HK-2 (cell line): ENCODE measurements around the gene RAB34.
A peak's percentile ranks its signal among the peaks of the same experiment; 100 is the strongest.
"Not testable (repeated sequence)": the region's sequence is repeated elsewhere in the genome, so short reads cannot be mapped to it uniquely, and the experiment has no call there.

Source experiments
- DNase-seq: peaks from one replicate; pipeline ENCODE4 v3.0.0-alpha.2; 2018; ENCODE audit not compliant: unreplicated experiment

RAB34 gene

DNA sequence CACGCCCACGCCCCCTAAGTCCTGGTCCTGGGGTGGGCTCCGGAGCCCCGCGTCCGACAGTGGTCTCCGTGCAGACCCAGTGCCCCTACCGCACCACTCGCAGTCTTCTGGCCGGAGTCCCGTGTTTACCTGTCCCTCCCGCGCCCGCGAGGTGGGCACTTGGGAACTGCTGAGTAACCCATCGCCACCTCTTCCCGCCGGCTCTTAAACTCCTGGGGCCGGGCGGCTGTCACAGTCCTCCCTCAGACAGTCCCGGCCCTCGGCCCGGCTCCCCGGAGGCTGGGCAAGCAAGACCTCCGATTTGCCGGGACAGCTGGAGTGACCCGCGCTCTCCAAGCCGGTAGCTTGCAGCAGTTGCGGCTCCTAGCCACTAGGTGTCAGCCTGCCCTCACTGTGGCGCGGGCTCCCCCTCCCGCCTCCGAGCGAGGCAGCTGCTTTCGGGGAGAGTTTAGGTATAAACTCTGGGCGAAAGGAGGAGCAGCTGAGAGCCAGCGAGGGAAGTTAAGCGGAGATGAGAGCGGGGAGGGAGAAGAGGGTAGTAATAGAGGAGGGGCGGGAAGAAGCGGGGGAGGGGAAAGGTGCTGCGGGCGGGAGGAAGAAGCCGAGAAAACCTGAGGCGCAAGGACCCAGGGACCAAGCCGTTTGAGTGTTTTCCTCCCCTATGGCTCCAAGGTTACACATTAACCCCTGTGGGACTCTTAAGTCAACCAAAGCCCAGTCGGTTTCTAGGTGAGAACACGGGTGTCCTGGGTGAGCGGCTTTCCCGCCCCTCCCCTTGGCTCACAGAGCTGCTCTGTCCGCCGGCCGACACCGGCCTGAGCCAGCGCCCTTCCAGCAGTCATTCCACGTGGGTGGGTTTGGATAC lies 9.2 kb upstream of the RAB34 start:
- DNase-seq, result peak; percentile 97

DNA sequence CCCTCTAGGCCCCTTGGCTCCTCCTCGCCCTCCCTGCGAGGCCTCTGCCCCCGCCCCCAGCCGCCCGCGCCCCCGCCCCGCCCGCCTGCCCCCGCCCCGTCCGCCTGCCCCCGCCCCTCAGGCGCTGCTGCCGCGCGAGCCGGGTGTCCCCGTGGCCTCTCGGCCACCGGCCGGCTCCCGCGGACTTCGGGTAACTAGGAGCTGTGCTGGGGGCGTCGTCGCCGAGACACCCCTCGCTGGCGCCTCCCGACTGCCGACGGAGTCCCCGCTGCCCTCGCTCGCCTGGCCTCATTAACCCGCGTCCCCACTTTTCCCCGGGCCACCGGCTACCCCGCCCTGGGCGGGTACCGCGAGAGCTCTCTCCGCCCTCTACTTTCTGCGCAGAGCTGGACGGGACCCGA lies 8.6 kb upstream of the RAB34 start, which contains the start of gene TLCD1:
TSS of gene TLCD1 (minus strand) at position 8 of the 401 bp plus-strand sequence. CDS start 136 bp downstream, outside the sequence.
- DNase-seq, result peak; percentile 80

DNA sequence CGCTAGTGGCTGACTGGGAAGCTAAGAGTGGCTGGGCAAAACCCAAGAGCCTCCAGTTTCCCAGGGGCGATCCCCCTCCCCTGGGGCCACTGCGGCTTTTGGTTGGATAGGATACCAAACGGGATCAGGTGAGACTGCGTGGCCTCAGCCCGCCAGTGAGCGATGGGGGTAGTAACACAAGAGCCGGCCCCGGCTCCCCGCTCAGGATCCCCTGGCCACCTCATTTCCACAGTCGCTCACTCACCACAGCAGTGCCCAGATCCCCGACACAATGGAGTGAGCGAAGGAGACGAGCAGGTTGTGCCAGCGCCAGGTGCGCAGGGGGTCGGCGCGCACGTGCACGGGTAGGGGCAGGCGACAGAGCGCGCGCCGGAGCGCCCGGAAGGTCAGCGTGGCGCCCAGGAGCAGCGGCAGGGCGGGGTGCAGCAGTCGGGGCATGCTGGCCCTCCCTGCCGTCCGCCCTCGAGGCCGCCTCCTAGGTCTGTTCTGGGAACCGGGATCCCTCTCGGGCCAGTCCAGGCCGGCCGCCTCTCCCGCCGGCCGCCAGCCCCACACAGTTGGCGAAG lies 8.1 kb upstream of the RAB34 start:
- DNase-seq, result peak; percentile 87

DNA sequence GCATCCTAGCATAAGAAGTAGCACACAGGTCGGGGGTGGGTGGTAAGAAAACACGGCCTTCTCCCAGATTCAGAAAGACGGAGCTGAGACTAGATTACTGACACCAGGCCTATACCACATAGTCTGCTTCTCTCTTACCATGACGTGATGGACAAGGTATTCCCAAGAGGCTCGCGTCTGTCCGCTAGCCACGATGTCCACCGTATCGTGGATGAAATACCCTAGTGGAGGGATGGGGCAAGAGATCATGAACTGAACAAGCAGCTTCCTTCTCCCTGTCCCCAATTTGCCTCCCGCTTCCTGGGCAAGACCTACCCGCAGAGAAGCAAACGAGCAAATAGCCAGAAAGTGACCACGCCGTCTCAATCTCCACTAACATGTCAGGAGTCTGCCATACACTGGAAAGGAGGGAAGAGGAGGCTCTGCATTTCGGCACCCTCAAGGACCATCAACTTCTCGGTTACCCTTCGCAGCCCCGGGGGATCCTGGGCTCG lies 7.5 kb upstream of the RAB34 start:
- DNase-seq, result peak; percentile 74

DNA sequence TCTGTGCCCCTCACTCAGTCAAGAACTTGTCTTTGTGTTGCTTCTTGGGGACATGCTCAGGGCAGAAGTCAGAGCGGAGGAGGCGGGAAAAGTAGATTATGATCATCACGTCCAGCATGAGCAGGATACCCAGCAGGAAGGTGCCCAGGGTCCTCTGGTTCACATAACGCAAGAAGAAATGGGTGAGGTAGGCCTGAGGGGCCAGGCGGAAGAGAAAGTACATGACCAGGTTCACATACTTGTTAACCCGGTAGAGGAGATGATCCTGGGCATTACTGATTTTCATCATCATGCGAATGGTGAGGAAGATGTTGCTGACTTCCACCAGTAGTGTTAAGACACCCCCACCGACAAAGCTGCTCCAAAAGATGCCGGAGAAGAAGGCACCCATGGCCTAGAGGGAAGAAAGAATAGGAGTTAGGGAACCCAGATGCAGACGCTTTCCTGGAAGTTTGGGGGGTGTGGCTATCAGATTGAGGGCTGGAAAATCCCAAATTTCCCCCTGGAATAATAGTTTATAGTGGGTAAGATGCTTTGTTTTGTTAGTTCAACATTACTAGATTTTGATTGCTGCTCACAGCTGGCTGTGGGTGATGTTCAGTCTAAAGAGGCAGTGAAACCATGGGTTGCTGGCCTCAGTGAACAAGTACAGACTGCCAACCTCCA lies 7.0 kb upstream of the RAB34 start:
- DNase-seq, result no peak

DNA sequence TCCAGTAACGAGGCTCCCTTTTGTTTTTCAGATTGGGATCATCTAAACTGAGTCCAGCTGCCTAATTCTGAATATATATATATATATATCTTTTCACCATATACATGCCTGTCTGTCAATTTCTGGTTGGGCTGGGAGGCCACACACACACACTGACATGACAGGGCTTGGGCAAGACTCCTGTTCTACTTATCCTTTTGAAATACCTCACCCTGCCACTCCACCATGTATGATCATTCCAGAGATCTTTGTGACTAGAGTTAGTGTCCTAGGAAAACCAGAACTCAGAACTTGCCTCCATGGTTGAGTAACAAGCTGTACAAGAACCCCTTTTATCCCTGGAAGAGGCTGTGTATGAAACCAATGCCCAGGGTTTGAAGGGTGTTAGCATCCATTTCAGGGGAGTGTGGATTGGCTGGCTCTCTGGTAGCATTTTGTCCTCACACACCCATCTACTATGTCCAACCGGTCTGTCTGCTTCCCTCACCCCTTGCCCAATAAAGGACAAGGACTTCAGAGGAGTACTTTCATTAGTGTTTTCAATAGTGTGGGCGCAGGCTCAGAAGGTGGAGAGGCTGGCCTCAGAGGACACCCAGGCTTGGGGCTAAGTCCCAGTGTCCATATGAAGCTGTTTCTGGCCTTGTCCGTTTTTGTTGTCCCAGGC lies 6.3 kb upstream of the RAB34 start:
- not testable (repeated sequence) for DNase-seq

DNA sequence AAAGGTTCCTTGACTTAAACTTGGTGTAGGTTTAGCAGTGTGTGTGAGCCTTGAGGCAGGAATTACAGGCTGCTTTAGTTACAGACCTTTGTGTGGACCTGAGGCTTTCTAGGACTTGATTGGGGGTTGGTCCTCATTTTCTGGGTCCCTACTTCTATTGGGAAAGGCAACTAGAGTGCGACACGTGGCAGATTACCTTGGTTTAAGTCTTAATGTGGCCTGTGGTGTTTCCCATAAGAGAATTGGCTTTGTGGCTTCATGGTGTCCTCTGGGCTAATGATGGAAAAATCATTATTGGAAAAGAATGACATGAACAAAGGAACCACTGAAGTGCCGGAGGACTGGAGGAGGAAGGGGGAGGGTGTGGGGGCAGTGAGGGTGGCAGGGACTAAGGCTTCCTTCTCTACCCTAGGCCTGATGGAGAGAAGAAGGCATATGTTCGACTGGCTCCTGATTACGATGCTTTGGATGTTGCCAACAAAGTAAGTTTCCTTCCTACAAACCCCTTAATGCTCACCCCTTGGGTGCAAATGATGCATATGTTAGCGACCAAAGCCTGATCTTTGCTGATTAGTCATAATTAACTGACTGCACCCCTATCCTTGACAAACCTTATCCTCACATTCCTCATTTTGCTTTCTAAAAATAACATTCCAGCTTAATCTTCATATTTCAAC lies 5.6 kb upstream of the RAB34 start:
- no peak for DNase-seq

DNA sequence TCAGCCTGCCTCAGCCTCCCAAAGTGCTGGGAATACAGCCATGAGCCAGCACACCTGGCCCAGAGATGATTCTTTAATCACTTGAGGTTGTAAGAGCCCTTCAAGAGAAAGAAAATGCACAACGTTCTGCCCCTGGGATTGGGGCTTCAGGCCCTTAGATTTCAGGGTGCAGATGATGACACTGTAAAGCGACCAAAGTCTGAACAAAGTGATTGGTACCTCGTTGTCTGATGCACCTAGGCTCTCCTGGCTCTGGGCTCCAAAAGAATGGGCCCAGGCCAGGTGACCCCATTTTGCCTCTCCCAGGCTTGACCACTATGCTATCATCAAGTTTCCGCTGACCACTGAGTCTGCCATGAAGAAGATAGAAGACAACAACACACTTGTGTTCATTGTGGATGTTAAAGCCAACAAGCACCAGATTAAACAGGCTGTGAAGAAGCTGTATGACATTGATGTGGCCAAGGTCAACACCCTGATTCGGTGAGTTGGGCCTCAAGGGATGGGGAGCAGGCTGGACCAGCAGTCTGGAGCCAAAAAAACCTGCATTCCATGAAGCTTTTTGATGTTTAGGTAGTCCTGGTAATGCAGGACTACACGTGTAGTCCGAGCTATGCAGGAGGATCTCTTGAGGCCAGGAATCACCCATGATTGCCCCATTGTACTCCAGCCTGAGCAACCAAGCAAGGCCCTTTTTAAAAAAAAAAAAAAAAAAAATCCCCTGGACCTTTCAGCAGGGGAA lies 4.9 kb upstream of the RAB34 start:
- DNase-seq, result no peak

DNA sequence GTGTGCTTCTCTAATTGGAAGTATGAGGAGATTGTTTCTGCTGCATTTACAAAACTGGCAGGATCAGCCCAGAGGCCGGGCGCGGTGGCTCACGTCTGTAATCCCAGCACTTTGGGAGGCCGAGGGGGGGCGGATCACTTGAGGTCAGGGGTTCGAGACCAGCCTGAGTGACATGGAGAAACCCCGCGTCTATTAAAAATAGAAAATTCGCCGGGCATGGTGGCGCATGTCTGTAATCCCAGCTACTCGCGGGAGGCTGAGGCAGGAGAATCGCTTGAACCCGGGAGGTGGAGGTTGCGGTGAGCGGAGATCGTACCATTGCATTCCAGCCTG lies 3.3 kb upstream of the RAB34 start:
- DNase-seq, result not testable (repeated sequence)

DNA sequence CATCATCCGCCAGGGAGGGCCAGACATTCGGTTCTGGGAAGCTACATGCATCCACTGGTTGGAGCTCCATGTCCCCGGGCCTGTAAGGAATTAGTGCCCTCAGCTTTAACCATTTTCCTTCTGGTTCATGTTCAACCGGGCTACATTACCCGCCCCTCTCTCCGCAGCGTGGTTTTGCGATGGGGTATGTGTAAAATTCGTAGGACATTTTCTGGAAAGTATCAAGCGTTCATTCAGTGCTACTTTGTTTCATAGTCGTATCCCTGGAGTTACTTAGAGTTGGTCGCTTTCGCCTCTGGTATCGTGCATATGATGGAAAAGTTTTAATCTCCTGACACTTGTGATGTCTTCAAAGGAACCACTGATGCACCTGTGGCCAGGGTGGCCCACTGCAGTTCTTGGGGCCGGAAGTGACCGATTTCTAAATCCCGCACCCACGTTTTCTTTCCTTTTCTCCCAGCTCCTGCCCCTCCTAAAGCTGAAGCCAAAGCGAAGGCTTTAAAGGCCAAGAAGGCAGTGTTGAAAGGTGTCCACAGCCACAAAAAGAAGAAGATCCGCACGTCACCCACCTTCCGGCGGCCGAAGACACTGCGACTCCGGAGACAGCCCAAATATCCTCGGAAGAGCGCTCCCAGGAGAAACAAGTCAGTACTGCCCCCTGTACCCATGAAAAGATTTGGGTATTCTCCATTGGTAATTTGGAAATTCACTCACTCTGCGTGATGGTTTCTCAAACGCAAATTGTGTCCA lies 2.8 kb upstream of the RAB34 start:
- no peak for DNase-seq

DNA sequence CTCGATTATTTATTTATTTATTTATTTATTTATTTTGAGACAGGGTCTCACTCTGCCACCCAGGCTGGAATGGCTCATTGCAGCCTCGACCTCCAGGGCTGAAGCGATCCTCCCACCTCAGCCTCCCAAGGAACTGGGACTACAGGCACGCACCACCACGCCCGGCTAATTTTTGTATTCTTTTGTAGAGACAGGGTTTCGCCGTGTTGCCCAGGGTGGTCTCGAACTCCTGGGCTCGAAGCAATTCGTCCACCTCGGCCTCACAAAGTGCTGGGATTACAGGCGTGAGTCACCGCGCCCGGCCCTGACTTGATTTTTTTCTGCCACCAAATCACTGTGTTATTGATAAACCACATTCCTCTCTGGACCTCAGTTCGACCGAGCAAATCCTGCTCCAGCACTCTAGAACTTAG lies 1.4 kb upstream of the RAB34 start:
- DNase-seq, result no peak

DNA sequence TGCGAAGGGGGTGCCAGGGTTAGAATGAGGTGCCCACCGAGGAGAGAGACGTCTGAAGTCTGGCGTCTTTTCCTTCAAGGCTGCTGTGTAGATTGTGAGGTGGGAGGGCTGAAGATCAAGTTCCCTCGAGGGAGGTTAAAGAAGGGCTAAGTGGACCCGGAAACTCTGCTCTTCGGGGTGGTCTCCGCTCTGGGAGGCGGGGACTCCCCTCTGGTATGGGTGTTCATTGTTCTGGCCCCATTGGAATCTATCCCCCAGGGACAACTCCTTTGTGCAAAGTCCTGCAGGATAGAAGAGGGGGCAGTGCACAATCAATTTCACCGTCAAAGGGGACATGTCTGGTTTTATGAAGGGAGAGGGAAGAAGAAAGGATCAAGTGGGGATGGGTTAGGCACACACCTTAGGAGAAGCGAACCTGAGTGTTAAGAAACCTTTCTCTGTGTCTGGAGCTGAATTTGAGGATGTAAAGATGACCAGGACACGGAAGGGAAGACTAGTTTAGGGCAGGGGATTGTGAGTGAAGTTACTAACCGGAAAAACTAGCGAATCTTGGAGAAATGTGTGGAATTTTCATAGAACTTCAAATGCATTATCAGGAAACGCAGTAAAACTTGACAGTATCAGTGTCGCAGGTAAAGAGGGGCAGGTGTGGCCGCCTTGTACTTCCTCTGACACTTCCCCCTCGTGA lies 809 bp upstream of the RAB34 start:
- no peak for DNase-seq

DNA sequence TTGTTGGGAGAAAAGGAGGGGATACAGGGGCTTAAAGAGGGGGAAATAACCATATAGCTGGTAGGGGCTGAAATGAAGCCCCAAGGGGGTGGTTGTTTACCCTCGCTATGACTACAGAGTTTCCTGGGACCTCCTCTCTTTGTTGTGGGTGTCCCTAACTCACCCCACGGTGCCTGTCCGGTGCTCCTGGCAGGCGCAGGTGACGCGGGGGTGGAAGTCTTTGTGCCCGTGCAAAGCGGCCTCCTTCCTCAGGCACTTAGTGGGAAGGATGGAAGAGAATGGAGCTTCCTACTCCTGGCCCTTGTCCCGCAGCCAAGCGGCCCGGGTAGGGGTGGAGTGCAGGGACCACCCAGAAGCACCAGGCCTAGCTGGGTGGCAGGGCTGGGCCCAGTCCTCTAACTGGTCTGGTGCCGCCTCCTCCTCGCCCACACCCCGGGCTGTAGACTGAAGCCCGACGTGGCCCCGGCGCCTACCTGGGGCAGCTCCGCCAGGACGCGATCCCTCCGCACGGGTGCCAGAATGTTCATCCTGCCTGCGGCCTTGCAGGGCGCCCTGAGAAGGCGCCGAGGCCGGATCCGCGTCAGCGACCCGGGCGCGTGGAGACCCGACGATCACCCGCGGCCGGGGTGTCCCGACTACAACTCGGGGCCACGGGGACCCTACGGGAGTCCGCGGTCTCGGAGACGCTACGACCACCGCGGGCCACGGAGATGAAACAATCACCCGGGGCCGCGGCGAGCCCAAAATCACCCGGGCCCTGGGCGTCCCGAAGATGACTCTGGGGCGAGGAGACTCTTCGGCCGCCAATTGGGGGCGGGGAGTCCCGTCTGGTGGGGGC lies 709 bp downstream of the RAB34 start:
- DNase-seq, result peak; percentile 54

DNA sequence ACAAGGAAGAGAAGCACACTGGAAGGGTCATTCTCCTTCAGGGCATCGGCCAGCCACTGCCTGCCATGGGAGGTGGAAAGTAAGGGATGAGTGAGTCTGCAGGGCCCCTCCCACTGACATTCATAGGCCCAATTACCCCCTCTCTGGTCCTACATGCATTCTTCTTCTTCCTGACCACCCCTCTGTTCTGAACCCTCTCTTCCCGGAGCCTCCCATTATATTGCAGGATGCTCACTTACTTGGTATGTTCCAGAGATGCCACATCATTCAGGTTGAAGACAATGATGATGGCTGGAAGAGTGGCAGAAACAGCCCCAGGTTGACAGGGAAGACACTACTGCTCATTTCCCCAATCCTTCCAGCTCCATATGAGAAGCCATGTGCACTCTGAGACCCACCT lies 2.5 kb downstream of the RAB34 start:
- no peak for DNase-seq

DNA sequence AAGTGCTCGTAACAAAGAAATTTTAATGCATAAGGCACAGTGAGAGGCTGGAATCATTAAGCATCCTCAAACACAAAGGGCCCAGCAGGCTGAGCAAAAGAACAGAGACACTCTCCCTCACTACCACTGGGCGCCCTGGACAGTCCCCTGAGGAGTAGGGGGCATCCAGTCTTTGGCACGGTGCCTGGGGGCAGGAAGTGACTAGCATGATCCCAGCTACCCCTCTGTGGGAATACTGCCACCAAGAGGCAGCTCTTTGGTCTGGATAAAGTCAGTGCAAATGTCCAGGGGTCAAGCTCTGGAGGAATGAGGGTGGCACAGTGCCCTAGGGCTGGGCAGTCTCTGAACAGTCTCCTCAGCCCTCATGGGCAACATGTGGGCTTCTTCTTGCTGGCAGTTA lies 3.4 kb downstream of the RAB34 start:
- no peak for DNase-seq

DNA sequence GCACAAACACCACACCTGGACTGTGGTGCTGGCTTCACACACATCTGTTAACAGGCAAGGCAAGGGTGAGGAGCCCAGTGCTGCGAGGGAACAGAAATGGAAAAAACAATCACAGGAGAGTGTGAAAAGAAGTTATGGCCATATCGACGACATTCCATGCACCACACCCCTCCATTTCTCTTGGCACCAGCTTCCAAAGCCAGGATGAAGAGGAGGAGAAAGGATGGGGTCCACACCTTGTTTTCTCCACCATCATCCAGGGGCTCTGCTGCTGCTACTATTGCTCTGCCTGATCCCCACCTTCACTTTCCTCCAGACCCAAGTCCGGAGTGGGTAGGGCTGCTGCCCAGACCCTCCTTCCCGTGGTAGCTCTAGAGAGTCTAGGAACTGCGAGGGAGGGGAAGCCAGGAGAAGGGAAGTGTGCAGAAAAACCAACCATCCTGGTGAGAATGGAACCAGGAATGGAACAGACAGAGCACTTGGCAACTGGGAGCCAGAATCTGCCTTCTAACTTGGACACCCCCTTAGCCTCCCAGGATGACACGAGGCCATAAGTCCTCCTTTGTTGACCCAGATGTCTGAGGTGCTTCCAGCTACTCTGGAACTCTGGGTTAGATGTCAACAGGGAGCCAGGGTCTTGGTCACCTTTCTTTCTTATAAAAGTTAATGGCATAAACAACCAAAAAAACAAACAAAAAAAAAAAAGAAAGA lies 4.8 kb downstream of the RAB34 start:
- no peak for DNase-seq

DNA sequence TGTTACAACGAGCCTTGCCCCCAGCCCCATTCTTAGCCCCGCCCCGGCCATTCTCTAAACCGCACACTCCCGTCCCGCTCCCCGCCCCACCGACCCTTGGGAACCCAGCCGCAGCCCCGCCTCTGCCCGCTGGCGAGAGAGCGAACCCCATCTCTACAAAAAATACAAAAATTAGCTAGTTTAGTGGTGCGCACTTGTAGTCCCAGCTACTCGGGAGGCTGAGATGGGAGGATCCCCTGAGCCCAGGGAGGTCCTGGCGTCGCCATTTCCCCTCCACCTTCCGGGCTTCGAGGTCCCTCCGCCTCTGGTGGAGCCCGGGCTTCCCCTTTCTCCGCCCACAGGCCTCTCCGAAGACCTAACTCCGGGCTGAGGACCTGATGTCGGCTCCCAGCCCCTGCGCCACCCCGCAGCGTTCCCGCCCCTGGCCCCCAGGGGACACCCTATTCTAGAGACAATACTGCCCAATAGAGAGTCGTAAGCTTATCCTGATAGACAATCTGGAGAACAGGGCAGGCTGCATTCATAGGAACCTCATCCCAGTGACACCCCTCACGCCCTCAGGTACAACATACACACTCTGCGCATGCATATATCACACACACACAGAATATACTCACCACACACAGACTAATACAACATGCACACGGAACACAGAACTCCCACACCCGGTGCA lies 5.5 kb downstream of the RAB34 start:
- no peak for DNase-seq

DNA sequence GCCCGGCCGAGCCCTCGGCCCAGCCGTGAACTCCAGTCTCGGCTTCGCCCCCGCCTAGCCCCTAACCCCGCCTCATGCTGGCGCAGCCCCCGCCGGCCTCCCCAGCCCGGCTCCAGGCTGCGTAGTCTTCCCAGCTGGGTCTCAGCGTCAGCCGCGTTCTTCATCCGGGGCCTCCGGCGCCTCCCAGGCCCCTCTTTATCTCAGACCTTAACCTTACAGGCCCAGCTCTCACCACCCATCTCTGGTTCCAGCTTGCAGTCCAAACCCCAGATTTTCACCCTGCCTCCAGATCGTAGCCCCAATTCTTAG lies 6.0 kb downstream of the RAB34 start, which contains the start of gene PROCA1:
TSS of gene PROCA1 (minus strand) at position 166 of the 309 bp plus-strand sequence. CDS start 228 bp downstream, outside the sequence.
- DNase-seq, result no peak
